HG03378 (cell line): Measurements from ENCODE around the gene HAND2.

Source experiments
- ATAC-seq: cut with Tn5 transposase; IDR thresholded peaks from one replicate; pipeline ENCODE4 v1.9.1; 2021; ENCODE audit warnings: mild to moderate bottlenecking, moderate library complexity; ENCODE audit not compliant: unreplicated experiment

HAND2 gene

GRCh38 chr4:173478913-173479283 lies 51.1 kb downstream of the HAND2 start:
- no peak for ATAC-seq

DNA sequence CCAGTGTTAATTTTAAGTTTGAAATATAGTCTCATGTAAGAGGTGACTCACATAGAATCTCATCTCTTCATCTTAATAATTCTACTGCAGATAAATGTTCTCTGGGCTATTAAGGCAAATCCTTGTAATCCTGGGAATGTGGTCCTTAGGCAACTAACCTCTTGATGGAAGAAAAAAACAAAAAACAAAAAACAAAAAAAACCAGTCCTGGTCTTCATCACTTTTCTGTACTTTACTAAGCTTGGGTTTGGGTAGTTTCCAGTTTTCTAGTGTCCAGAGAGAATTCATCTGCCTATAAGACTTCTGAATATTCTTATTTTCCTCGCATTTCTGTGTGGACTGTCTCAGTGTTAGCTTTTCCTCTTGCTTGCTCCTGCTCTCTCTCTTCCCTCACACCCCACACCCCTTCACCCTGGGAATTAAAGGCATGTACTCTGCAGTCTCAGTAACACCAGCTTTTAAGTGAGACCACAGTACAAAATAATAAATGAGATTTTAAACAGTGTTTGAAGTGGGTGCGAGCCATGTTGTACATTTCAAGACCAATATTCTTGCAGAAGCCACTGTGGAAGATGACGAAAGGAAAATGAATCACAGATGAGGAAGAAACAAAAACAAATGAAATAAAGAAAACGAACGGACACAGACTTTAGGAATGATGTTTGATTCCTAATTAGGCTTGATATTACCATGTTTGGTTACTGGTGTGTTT lies 51.7 kb downstream of the HAND2 start:
- ATAC-seq, result no peak

DNA sequence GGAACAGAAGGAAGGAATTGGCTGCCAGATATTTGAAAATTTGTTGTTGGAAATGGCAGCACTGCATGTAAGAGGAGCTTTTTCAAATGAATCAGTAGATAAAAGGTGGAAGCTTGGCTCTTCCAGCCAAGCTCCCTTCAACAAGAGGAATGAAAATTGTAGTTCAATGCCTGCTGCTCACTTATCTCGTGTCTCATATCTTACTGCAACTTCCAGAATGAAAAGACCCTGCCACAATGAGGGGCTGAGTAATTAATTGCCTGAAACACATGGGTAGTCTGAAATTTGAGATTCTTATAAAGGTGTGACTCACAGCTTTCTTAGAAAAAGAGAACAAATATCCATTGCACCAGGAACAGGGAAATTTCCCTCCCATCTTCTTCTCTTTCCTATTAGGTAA lies 53.0 kb downstream of the HAND2 start:
- no peak for ATAC-seq
